Transverse colon (tissue), 4 donors: ENCODE data around the gene RSU1.

Source experiments
- CTCF ChIP-seq, 5 experiments: fragments of 200-600 bp in 3 of 5; fragments of 450-650 bp in 2 of 5; sonication (generic) in 3 of 5; IDR thresholded peaks; 1 replicate in 2 of 5; 2 replicates in 3 of 5; pipeline ENCODE4 v1.5.1; 2016 to 2017; ENCODE audit warnings: antibody characterized with exemption in 5 of 5, inconsistent platforms in 3 of 5, mild to moderate bottlenecking in 2 of 5, moderate library complexity in 1 of 5
- EP300 ChIP-seq: sonication (generic); formaldehyde crosslinking; IDR thresholded peaks from one replicate; pipeline ENCODE4 v1.6.1; 2017; ENCODE audit warnings: antibody characterized with exemption, low read depth
- POLR2A ChIP-seq: fragments of 450-650 bp; IDR thresholded peaks from one replicate; pipeline ENCODE4 v1.6.1; 2016; ENCODE audit warnings: antibody characterized with exemption, mild to moderate bottlenecking, moderate library complexity
- POLR2AphosphoS5 ChIP-seq, 3 donors: sonication (generic); formaldehyde crosslinking; IDR thresholded peaks; one replicate each; pipeline ENCODE4 v1.6.1; 2016; ENCODE audit warnings: antibody characterized with exemption in 3 of 3

- TF ChIP-seq POLR2AphosphoS5 (IDR thresholded peaks at IDR 0.05) (no peak), POLR2A (no peak), EP300 (no peak), CTCF (IDR thresholded peaks at IDR 0.05) (no peak)
Measured at GRCh38 chr10:16732376-16732775, 84.8 kb downstream of the RSU1 start.
